ENCODE measurements around the gene CASD1. TPM values are rescaled to one million over a fixed set of nuclear protein-coding genes. Genes with fewer than 3 reads are reported as not detected.
A peak's percentile ranks its signal among the peaks of the same experiment; 100 is the strongest.

CASD1 gene
- total and polyA plus RNA-seq, 3 experiments from 2014 or later, result 15.5 to 19.7 (median 18.9) TPM

DNA sequence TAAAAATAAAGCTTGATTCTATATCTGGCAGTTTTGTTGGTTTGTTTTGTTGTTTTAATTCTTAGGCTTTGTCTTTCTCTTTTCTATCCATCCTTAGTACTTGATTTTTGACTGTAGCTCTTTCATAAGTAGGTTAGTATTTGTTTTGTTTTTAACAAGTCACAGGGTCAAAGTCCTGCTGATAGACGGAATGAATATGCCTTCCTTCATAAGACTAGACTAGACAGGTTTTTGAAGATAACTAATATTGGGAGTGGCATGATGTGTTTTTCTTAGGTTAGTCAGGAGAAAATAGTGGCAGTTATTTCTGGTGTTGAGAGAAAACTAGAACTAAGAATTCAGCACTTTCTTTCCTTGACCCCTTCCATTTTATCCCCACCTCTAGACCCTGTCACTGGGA lies 50.4 kb downstream of the CASD1 start:
- Mint-ChIP-seq H3K4me3 (no peak overlapping the region), H3K27ac (no peak overlapping the region), H3K36me3 (peaks cover 0 to 44% (median 27%) of the 10 kb centered on the region in 3 donors), H3K27me3 (no peaks in the 10 kb centered on the region), H3K9me3 (no peaks in the 10 kb centered on the region), H3K4me1 (no peaks in the 10 kb centered on the region)
- H3K4me3 ChIP-seq (ENCODE audit: low read length), result no peak overlapping the region
- CTCF ChIA-PET, result no interaction called here
- H3K36me3 ChIP-seq (ENCODE audit: insufficient read depth, low read length), result no peaks in the 10 kb centered on the region
- H3K27ac ChIP-seq (ENCODE audit: low read depth, low read length), result no peak overlapping the region
- no peak for DNase-seq
- H3K27me3 ChIP-seq (ENCODE audit: insufficient read depth, low read length, poor library complexity, severe bottlenecking), result no peaks in the 10 kb centered on the region
- POLR2A ChIA-PET, result no interaction called here
- H3K9me3 ChIP-seq (ENCODE audit: low read length), result no peaks in the 10 kb centered on the region
- no peaks in the 10 kb centered on the region for H3K4me1 ChIP-seq (ENCODE audit: insufficient read depth, low read length)

DNA sequence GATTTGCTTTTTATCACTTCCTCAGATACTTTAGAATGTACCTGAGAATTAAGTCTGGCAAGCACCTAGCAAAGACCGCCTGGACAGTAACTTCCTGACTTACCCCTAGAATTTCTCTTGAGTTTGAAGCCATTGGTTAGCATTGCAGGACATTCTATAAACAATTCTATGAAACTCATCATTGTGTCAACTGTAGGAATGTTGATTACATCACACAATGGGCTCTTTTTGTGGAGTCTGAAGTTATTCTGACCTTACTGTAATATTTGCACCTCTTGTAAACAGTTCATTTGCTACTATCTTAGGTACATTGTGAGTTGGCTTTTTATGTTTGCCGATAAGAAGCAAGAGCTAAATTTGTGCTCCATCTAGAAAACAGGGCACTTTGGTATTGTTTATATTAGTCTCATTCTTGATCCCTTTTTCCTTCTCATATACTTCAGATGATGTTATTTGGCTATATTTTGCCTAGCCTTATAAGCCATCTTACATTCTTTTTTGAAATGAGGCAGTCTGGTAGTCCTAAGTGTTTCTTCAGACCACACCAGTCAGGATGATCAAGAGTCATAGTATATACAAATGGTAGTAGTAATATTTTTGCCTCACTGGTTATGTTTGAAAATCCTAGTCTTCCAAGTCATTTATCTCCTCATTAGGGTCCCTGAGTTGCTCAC lies 52.4 kb downstream of the CASD1 start:
- H3K9me3 ChIP-seq (ENCODE audit: low read length), result no peaks in the 10 kb centered on the region
- Mint-ChIP-seq H3K36me3 (peaks cover 6 to 26% (median 24%) of the 10 kb centered on the region in 3 donors), H3K4me3 (no peak overlapping the region), H3K9me3 (no peaks in the 10 kb centered on the region), H3K4me1 (no peaks in the 10 kb centered on the region), H3K27ac (no peak overlapping the region), H3K27me3 (no peaks in the 10 kb centered on the region)
- H3K4me1 ChIP-seq (ENCODE audit: insufficient read depth, low read length), result no peaks in the 10 kb centered on the region
- DNase-seq, result no peak
- H3K27me3 ChIP-seq (ENCODE audit: insufficient read depth, low read length, poor library complexity, severe bottlenecking), result no peaks in the 10 kb centered on the region
- POLR2A ChIA-PET, result no interaction called here
- CTCF ChIA-PET, result interaction anchor here (1.8 kb wide), 1 partner anchor 23 kb away, joined by 3 read pairs; no protein-coding TSS in a partner anchor
- no peaks in the 10 kb centered on the region for H3K36me3 ChIP-seq (ENCODE audit: insufficient read depth, low read length)
- H3K4me3 ChIP-seq (ENCODE audit: low read length), result no peak overlapping the region
- no peak overlapping the region for H3K27ac ChIP-seq (ENCODE audit: low read depth, low read length)

- POLR2A ChIA-PET, result no interaction called here
- peaks cover 6 to 22% (median 19%) of the 10 kb centered on the region in 3 donors for H3K36me3 Mint-ChIP-seq
Measured at GRCh38 chr7:94562525-94562924, 52.9 kb downstream of the CASD1 start.

GRCh38 chr7:94565247-94565894 lies 55.8 kb downstream of the CASD1 start:
- H3K36me3 Mint-ChIP-seq, result peaks cover 14 to 17% (median 16%) of the 10 kb centered on the region in 3 donors
- H3K27me3 ChIP-seq (ENCODE audit: insufficient read depth, low read length, poor library complexity, severe bottlenecking), result no peaks in the 10 kb centered on the region
- POLR2A ChIA-PET, result no interaction called here
- no peak for DNase-seq
- no peak overlapping the region for H3K27ac ChIP-seq (ENCODE audit: low read depth, low read length)
- H3K9me3 Mint-ChIP-seq, result no peaks in the 10 kb centered on the region
- no peak overlapping the region for H3K4me3 ChIP-seq (ENCODE audit: low read length)
- H3K4me1 ChIP-seq (ENCODE audit: insufficient read depth, low read length), result no peaks in the 10 kb centered on the region
- H3K9me3 ChIP-seq (ENCODE audit: low read length), result no peaks in the 10 kb centered on the region
- H3K36me3 ChIP-seq (ENCODE audit: insufficient read depth, low read length), result no peaks in the 10 kb centered on the region
- CTCF ChIA-PET, result no interaction called here
- H3K27ac Mint-ChIP-seq, result peak overlapping the region in 2 of 8 donors; percentile 15 to 18
- H3K27me3 Mint-ChIP-seq, result no peaks in the 10 kb centered on the region
- no peaks in the 10 kb centered on the region for H3K4me1 Mint-ChIP-seq
- H3K4me3 Mint-ChIP-seq, result no peak overlapping the region

More at GRCh38 chr7:94562525-94562924, 52.9 kb downstream of the CASD1 start:
- no peak for DNase-seq
- no peak overlapping the region for H3K27ac ChIP-seq (ENCODE audit: low read depth, low read length)
- H3K27ac Mint-ChIP-seq, result no peak overlapping the region
- no peak overlapping the region for H3K4me3 Mint-ChIP-seq
- no peak overlapping the region for H3K4me3 ChIP-seq (ENCODE audit: low read length)
- H3K27me3 ChIP-seq (ENCODE audit: insufficient read depth, low read length, poor library complexity, severe bottlenecking), result no peaks in the 10 kb centered on the region
- CTCF ChIA-PET, result interaction anchor here (1.8 kb wide), 1 partner anchor 23 kb away, joined by 3 read pairs; no protein-coding TSS in a partner anchor
- H3K4me1 Mint-ChIP-seq, result no peaks in the 10 kb centered on the region
- no peaks in the 10 kb centered on the region for H3K9me3 ChIP-seq (ENCODE audit: low read length)
- H3K9me3 Mint-ChIP-seq, result no peaks in the 10 kb centered on the region
- H3K4me1 ChIP-seq (ENCODE audit: insufficient read depth, low read length), result no peaks in the 10 kb centered on the region
- H3K27me3 Mint-ChIP-seq, result no peaks in the 10 kb centered on the region
- no peaks in the 10 kb centered on the region for H3K36me3 ChIP-seq (ENCODE audit: insufficient read depth, low read length)

DNA sequence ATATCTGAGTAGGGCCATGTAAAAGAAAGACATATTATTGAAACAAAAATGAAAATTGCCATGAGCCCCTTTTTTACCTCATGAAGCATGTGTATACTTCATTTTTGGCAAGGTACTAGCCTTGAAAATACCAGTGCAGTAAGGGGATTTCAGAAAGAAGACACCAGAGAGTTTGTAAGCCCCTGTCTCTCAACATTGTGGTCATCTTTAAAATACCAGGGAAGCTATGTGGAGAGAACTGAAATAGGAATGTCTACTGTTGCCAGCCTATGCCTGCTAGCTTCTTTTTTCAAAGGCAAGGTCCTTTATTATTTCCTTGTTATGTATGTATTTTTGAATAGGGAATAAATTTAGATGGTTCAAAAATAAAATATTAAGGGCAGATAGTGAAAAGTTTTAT lies 57.8 kb downstream of the CASD1 start:
- Mint-ChIP-seq H3K27me3 (no peaks in the 10 kb centered on the region), H3K4me3 (no peak overlapping the region), H3K4me1 (no peaks in the 10 kb centered on the region), H3K36me3 (peaks cover 20 to 36% (median 29%) of the 10 kb centered on the region in 3 donors), H3K9me3 (peaks cover 0 to 3% (median 2%) of the 10 kb centered on the region in 5 donors), H3K27ac (peak overlapping the region in 1 of 8 donors; percentile 76)
- Histone ChIP-seq H3K27ac (ENCODE audit: low read depth, low read length) (no peak overlapping the region), H3K4me3 (ENCODE audit: low read length) (no peak overlapping the region), H3K9me3 (ENCODE audit: low read length) (no peaks in the 10 kb centered on the region), H3K36me3 (ENCODE audit: insufficient read depth, low read length) (no peaks in the 10 kb centered on the region), H3K4me1 (ENCODE audit: insufficient read depth, low read length) (no peaks in the 10 kb centered on the region), H3K27me3 (ENCODE audit: insufficient read depth, low read length, poor library complexity, severe bottlenecking) (no peaks in the 10 kb centered on the region)
- no peak for DNase-seq
- POLR2A ChIA-PET, result no interaction called here
- CTCF ChIA-PET, result no interaction called here

- H3K4me1 Mint-ChIP-seq, result peaks cover 0 to 2% (median 0%) of the 10 kb centered on the region in 3 donors
- no peak for DNase-seq
- H3K36me3 Mint-ChIP-seq, result peaks cover 41 to 72% (median 68%) of the 10 kb centered on the region in 3 donors
Measured at GRCh38 chr7:94571816-94572215, 62.2 kb downstream of the CASD1 start.

DNA sequence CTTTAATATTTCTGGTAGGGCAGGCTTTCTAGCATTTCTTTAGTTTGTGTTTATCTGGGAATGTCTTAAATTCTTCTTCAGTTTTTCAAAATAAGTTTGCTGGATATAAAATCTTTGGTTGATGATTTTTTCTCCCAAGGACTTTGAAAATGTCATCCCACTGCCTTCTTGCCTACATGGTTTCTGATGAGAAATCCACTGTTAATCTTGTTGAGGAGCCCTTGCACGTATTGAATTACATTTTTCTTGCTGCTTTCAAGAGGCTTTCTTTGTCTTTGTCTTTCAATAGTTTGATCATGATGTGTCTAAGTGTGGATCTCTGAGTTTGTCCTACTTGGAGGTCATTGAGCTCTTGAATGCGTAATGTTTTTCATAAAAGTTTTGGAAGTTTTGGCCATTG lies 66.0 kb downstream of the CASD1 start:
- CTCF ChIA-PET, result no interaction called here
- H3K36me3 Mint-ChIP-seq, result peaks cover 58 to 82% (median 80%) of the 10 kb centered on the region in 3 donors

More at GRCh38 chr7:94571816-94572215, 62.2 kb downstream of the CASD1 start:
- Histone ChIP-seq H3K36me3 (ENCODE audit: insufficient read depth, low read length) (no peaks in the 10 kb centered on the region), H3K4me1 (ENCODE audit: insufficient read depth, low read length) (no peaks in the 10 kb centered on the region), H3K27me3 (ENCODE audit: insufficient read depth, low read length, poor library complexity, severe bottlenecking) (no peaks in the 10 kb centered on the region), H3K4me3 (ENCODE audit: low read length) (no peak overlapping the region), H3K9me3 (ENCODE audit: low read length) (no peaks in the 10 kb centered on the region), H3K27ac (ENCODE audit: low read depth, low read length) (no peak overlapping the region)
- Mint-ChIP-seq H3K27me3 (no peaks in the 10 kb centered on the region), H3K27ac (no peak overlapping the region), H3K4me3 (no peak overlapping the region), H3K9me3 (peaks cover 20 to 33% (median 27%) of the 10 kb centered on the region in 5 donors)
- ChIA-PET CTCF (no interaction called here), POLR2A (no interaction called here)

DNA sequence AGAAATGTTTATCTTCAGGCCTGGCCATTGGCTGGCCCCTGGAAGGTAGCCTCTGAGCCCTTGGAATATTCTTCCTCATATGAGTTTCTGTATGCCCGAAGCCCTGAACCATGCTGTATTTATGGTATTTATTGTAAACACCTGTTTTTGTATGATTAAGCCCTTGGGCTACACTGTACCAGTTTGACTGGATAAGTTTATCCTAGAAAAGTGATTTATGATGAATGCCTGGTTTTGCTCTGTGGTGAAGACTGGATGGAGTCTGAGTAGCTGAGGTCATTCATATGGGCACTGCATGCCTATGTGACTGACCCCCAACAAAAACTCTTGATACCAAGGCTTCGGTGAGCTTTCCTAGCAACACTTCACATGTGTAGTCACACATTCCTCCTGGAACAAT lies 66.7 kb downstream of the CASD1 start:
- Histone ChIP-seq H3K4me1 (ENCODE audit: insufficient read depth, low read length) (no peaks in the 10 kb centered on the region), H3K9me3 (ENCODE audit: low read length) (no peaks in the 10 kb centered on the region), H3K27ac (ENCODE audit: low read depth, low read length) (no peak overlapping the region), H3K27me3 (ENCODE audit: insufficient read depth, low read length, poor library complexity, severe bottlenecking) (no peaks in the 10 kb centered on the region), H3K4me3 (ENCODE audit: low read length) (no peak overlapping the region), H3K36me3 (ENCODE audit: insufficient read depth, low read length) (no peaks in the 10 kb centered on the region)
- Mint-ChIP-seq H3K9me3 (peaks cover 20 to 33% (median 27%) of the 10 kb centered on the region in 5 donors), H3K4me1 (peaks cover 0 to 2% (median 0%) of the 10 kb centered on the region in 3 donors), H3K4me3 (no peak overlapping the region), H3K36me3 (peaks cover 55 to 78% (median 77%) of the 10 kb centered on the region in 3 donors), H3K27ac (no peak overlapping the region), H3K27me3 (no peaks in the 10 kb centered on the region)
- DNase-seq, result no peak
- ChIA-PET CTCF (no interaction called here), POLR2A (no interaction called here)

More for the DNA sequence above, 66.0 kb downstream of the CASD1 start:
- DNase-seq, result no peak
- Mint-ChIP-seq H3K4me3 (no peak overlapping the region), H3K27me3 (no peaks in the 10 kb centered on the region), H3K4me1 (peaks cover 0 to 2% (median 0%) of the 10 kb centered on the region in 3 donors), H3K27ac (no peak overlapping the region), H3K9me3 (peaks cover 20 to 33% (median 27%) of the 10 kb centered on the region in 5 donors)
- no peak overlapping the region for H3K27ac ChIP-seq (ENCODE audit: low read depth, low read length)
- no peak overlapping the region for H3K4me3 ChIP-seq (ENCODE audit: low read length)
- no peaks in the 10 kb centered on the region for H3K9me3 ChIP-seq (ENCODE audit: low read length)
- H3K27me3 ChIP-seq (ENCODE audit: insufficient read depth, low read length, poor library complexity, severe bottlenecking), result no peaks in the 10 kb centered on the region
- POLR2A ChIA-PET, result no interaction called here
- no peaks in the 10 kb centered on the region for H3K36me3 ChIP-seq (ENCODE audit: insufficient read depth, low read length)
- no peaks in the 10 kb centered on the region for H3K4me1 ChIP-seq (ENCODE audit: insufficient read depth, low read length)
